Stimulated activated CD8-positive, alpha-beta memory T cell treated with anti-CD3 and anti-CD28 coated beads, Interleukin-7, amount 100 ng/mL, for 48 hours (primary cell): ENCODE data around the gene ZNF30.
A peak's percentile ranks its signal among the peaks of the same experiment; 100 is the strongest.
"Not testable (repeated sequence)": the region's sequence is repeated elsewhere in the genome, so short reads cannot be mapped to it uniquely, and the experiment has no call there.

Experiments
- DNase-seq, 2 donors: peaks; one replicate each; pipeline ENCODE4 v3.0.0-alpha.2; 2020; ENCODE audit warnings: low read depth in 1 of 2; ENCODE audit errors: extremely low read depth in 1 of 2

The ZNF30 gene

GRCh38 chr19:34985249-34986022 is 58.7 kb downstream of the ZNF30 start:
- no peak for DNase-seq

DNA sequence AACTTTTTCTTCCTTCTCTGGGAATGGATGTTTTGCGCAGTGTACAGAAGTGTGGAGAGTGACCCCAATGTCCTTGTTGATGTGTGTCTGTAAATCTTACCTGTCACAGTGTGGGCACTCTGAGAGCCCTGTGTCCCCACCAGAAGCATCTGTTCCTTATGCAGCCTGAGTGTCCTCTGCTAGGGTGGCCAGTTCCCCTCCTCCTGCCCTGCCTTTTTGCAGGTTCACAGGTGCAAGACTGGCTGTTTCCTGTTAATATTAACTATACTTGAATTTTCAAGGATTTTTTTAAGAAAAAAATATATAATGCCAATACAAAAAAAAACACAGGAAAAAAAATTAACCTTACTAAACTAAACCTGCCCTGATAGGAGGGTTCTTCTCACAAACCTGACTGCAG is 61.4 kb downstream of the ZNF30 start:
- DNase-seq, result no peak

DNA sequence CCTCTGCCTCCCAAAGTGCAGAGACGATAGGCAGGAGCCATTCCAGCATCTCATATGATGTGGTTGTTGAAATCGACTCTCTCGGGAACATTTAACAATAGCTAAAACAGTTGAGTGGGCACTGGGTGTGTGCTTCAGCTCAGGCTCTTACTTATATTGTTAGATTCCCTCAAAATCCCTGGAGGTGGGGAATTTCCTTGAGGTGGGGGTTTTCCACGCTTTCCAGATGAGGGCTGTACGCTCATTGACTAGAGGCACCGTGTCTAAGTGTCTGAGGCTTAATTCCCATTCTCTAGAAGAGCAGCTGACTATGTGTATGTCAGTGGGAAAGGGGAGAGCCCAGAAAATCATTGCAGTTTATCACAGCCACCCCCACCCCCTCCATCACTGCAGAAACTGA is 62.6 kb downstream of the ZNF30 start:
- no peak for DNase-seq

DNA sequence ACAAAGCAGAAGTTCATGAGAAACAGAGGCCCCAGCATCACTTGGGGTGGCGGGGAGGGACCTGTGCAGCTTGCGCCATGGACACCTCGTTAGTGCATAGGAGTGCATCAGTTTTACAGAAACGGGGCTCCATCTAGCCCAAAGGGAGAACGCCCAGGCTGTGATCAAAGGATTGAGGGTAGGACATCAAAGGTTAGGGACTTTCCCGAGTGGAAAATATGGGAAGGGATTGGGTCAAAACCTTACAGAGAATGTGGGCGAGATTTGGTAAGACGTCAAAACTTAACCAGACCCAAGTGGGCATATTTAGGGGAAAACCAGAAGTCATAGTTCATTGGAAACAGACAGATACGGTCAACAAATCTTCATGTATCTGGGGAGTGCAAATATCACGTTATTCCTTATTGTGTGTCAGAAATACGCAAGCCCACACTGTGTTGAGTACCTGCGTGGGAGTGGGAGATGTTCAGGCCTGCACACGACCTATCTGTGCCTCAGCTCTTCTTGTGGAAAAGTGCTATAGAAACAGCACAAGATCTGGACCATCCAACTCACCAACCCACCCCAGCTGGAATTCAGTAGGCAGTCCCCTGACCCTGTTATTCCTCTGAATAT is 64.0 kb downstream of the ZNF30 start:
- peak in 1 of 2 donors; percentile 69 for DNase-seq

GRCh38 chr19:34991542-34992333 is 65.0 kb downstream of the ZNF30 start:
- DNase-seq, result no peak

DNA sequence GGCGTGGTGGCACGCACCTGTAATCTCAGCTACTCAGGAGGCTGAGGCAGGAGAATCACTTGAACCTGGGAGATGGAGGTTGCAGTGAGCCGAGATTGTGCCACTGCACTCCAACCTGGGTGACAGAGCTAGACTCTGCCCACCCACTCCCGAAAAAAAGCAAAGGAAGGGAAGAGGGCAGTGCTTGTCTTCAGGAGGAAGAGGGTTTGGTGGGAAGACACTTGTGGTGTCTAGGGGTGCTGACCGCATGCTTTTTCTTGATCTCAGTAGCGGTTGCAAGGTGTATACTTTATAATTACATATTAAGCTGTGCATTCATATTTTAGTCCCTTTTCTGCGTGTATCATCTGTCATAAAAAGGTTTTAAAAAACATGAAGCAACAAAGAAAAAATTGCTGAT is 65.9 kb downstream of the ZNF30 start:
- not testable (repeated sequence) for DNase-seq

GRCh38 chr19:34994286-34994642 is 67.6 kb downstream of the ZNF30 start:
- no peak for DNase-seq
